Measurements from ENCODE around the gene PRKCD. TPM values are rescaled to one million over a fixed set of nuclear protein-coding genes. Genes with fewer than 3 reads are reported as not detected.

Gene PRKCD
- polyA plus RNA-seq, 1 experiment, result 13.7 TPM

DNA sequence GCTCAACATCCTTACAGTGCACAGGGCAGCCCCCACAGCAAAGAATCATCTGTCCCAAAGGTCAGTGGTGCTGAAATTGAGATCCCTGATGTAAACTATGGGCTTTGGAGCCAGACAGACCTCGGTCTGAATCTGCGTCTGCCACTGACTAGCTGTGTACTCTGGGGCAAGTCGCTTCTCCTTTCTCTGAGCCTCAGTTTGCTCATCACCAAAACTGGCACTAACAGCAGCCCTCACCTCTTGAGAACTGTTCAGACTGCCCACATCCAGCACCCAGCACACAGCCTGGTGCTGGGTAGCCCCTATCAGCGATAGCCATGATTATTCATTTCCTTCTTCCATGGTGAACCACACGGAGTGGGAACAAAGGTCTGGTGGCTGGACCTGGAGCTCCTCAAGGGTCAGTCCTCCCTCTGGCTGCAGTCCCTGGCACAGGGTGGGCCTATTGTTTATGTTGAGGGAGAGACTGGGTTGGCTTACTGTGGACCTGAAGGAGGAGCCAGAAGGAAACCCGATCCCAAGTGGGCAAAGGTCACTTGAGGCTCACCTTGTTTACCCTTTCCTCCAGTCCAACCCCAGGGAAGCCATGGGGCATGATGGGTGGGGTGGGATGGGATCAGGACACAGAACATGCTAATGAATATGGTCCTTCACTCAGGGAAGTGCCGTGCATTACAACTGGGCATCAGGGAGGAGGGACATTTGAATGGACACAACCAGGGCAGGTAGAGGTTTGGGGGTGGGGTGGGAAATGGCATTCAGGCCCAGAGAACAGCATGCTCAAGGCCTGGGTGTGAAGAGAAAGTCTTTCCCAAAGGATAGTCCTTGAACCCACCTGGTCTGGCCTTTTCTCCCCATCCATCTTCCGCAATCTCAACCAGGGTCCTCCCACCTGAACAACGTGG is 1.6 kb upstream of the PRKCD start:
- no peak for TF ChIP-seq CTCF (IDR thresholded peaks at IDR 0.05; ENCODE audit: low read depth, low read length)
- no peak for DNase-seq (ENCODE audit: low read depth, low spot score)
- no peak overlapping the region for H3K4me3 ChIP-seq (ENCODE audit: low read depth, low read length)
- ChIA-PET CTCF (interaction anchor here (1.0 to 1.7 kb wide), 5 partner anchors 8 to 37 kb away, joined by 3 to 9 read pairs (median 5); no protein-coding TSS in a partner anchor), POLR2A (interaction anchor here (0.7 kb wide), 1 partner anchor 96 kb away, joined by 6 read pairs; no protein-coding TSS in a partner anchor)
- H3K27me3 ChIP-seq (ENCODE audit: control insufficient read depth, insufficient read depth, low read length), result peaks cover 25% of the 10 kb centered on the region
- no peak overlapping the region for H3K27ac ChIP-seq (ENCODE audit: low read depth, low read length)
- no peaks in the 10 kb centered on the region; the same call in 1 of the 2 replicates for H3K9me3 ChIP-seq (ENCODE audit: control insufficient read depth, insufficient read depth, low read length)

DNA sequence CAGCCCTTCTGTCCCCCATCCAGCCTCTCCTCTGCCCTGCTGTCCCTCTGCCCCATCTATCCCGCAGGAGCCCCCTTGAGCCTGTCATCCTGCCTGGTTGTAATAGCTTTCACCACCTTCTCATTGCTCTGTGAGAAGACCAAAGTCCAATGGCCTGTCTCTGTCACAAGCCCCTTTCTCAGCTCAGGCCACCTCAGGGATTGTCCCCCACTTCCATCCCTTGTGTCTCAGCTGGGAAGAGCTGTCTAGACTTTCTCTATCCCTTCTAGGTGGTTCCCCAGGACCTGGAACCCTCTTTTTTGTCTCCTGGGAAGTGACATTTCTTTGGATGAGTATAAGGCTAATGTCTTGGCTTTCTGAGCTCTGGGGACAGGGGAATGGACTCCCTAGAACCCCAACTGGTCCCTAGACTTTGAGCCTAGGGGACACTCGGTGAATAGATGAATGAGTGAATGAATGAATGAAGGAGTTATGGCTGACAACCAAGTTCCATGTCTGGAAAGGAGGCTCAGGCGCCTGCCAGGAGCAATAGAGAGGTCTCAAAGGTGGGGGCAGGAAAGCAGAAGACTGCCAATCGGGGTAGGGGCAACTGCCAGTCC is 849 bp upstream of the PRKCD start:
- Histone ChIP-seq H3K27me3 (ENCODE audit: control insufficient read depth, insufficient read depth, low read length) (peaks cover 21% of the 10 kb centered on the region), H3K27ac (ENCODE audit: low read depth, low read length) (no peak overlapping the region), H3K4me3 (ENCODE audit: low read depth, low read length) (peak overlapping the region; percentile 79), H3K9me3 (ENCODE audit: control insufficient read depth, insufficient read depth, low read length) (no peaks in the 10 kb centered on the region; the same call in 1 of the 2 replicates)
- CTCF ChIA-PET, result interaction anchor here (0.9 to 1.7 kb wide), 6 partner anchors 19 to 50 kb away, joined by 3 to 9 read pairs (median 4); no protein-coding TSS in a partner anchor
- no peak for TF ChIP-seq CTCF (IDR thresholded peaks at IDR 0.05; ENCODE audit: low read depth, low read length)
- DNase-seq (ENCODE audit: low read depth, low spot score), result no peak
- POLR2A ChIA-PET, result no interaction called here

GRCh38 chr3:53161450-53161819 is 426 bp downstream of the PRKCD start:
- CTCF ChIA-PET, result interaction anchor here (1.3 kb wide), 1 partner anchor 51 kb away, joined by 4 read pairs; no protein-coding TSS in a partner anchor
- H3K4me3 ChIP-seq (ENCODE audit: low read depth, low read length), result peak overlapping the region; percentile 79
- no peak for TF ChIP-seq CTCF (IDR thresholded peaks at IDR 0.05; ENCODE audit: low read depth, low read length)
- POLR2A ChIA-PET, result no interaction called here
- H3K27ac ChIP-seq (ENCODE audit: low read depth, low read length), result no peak overlapping the region
- H3K27me3 ChIP-seq (ENCODE audit: control insufficient read depth, insufficient read depth, low read length), result peaks cover 17% of the 10 kb centered on the region
- DNase-seq (ENCODE audit: low read depth, low spot score), result no peak
- no peaks in the 10 kb centered on the region; the same call in 1 of the 2 replicates for H3K9me3 ChIP-seq (ENCODE audit: control insufficient read depth, insufficient read depth, low read length)

- no peak overlapping the region for H3K27ac ChIP-seq (ENCODE audit: low read depth, low read length)
- peak overlapping the region; percentile 79 for H3K4me3 ChIP-seq (ENCODE audit: low read depth, low read length)
- DNase-seq (ENCODE audit: low read depth, low spot score), result no peak
- peaks cover 11% of the 10 kb centered on the region for H3K27me3 ChIP-seq (ENCODE audit: control insufficient read depth, insufficient read depth, low read length)
- CTCF ChIA-PET, result no interaction called here
- TF ChIP-seq CTCF (IDR thresholded peaks at IDR 0.05; ENCODE audit: low read depth, low read length), result no peak
- POLR2A ChIA-PET, result no interaction called here
- H3K9me3 ChIP-seq (ENCODE audit: control insufficient read depth, insufficient read depth, low read length), result no peaks in the 10 kb centered on the region; the same call in 1 of the 2 replicates
Measured at GRCh38 chr3:53161820-53162671, 1.0 kb downstream of the PRKCD start.

Measured in AG04450 (cell line).